ENCODE data around the gene STAT5B. TPM values are rescaled to one million over a fixed set of nuclear protein-coding genes. Genes with fewer than 3 reads are reported as not detected.

Gene STAT5B
- total and polyA plus RNA-seq, 2 of the 13 experiments (the other 11 are each of a cell fraction or from before 2014, with no cell fraction given) = 21.0 to 42.8 TPM

DNA sequence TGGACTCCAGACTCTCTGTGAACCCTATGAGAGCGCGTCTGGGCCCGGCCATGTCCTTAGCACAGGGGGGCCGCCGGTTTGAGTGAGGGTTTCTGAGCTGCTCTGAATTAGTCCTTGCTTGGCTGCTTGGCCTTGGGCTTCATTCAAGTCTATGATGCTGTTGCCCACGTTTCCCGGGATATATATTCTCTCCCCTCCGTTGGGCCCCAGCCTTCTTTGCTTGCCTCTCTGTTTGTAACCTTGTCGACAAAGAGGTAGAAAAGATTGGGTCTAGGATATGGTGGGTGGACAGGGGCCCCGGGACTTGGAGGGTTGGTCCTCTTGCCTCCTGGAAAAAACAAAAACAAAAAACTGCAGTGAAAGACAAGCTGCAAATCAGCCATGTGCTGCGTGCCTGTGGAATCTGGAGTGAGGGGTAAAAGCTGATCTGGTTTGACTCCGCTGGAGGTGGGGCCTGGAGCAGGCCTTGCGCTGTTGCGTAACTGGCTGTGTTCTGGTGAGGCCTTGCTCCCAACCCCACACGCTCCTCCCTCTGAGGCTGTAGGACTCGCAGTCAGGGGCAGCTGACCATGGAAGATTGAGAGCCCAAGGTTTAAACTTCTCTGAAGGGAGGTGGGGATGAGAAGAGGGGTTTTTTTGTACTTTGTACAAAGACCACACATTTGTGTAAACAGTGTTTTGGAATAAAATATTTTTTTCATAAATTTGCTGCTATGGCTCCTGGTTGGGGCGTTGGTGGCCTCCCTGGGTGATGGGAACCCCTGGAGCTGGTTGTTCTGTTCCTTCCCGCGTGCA lies 35.2 kb upstream of the STAT5B start (continued):
- TF ChIP-seq RXRA (CRISPR knock-in tag; IDR thresholded peaks at IDR 0.05) (peak; percentile 76), EP300 (IDR thresholded peaks at IDR 0.05; ENCODE audit: low read depth in 2 of 2, low read length in 2 of 2) (peak in 1 of 2 experiments; percentile 71; a peak in 2 of 4 replicates), EP300 (CRISPR knock-in tag; IDR thresholded peaks at IDR 0.05; ENCODE audit: borderline replicate concordance) (0 out of 2 replicates have a peak, but pooled peaks have one; percentile 13), STAG1 (CRISPR knock-in tag; IDR thresholded peaks at IDR 0.05) (peak; percentile 24), POGZ (CRISPR knock-in tag; IDR thresholded peaks at IDR 0.05) (peak; percentile 87), SOX5 (CRISPR knock-in tag; IDR thresholded peaks at IDR 0.05; ENCODE audit: borderline replicate concordance) (peak; percentile 65; the same call in 1 of the 2 replicates), ZNF839 (CRISPR knock-in tag; IDR thresholded peaks at IDR 0.05; ENCODE audit: borderline replicate concordance) (peak; percentile 37; the same call in 1 of the 2 replicates), PTBP1 (IDR thresholded peaks at IDR 0.05; ENCODE audit: low read depth, low read length, poor library complexity, severe bottlenecking) (no peak), ZKSCAN5 (CRISPR knock-in tag; IDR thresholded peaks at IDR 0.05) (no peak; the same call in 1 of the 2 replicates), ZNF569 (CRISPR knock-in tag; IDR thresholded peaks at IDR 0.05; ENCODE audit: borderline replicate concordance) (peak; percentile 79; the same call in 1 of the 2 replicates), ISL2 (CRISPR knock-in tag; IDR thresholded peaks at IDR 0.05) (0 out of 2 replicates have a peak, but pooled peaks have one; percentile 35), ZBTB3 (CRISPR knock-in tag; IDR thresholded peaks at IDR 0.05; ENCODE audit: borderline replicate concordance, low read depth) (0 out of 2 replicates have a peak, but pooled peaks have one; percentile 21), JUND (CRISPR knock-in tag; IDR thresholded peaks at IDR 0.05) (no peak), NFYC (CRISPR knock-in tag; IDR thresholded peaks at IDR 0.05) (0 out of 2 replicates have a peak, but pooled peaks have one; percentile 10)
- TF ChIP-seq, protein P1, sequence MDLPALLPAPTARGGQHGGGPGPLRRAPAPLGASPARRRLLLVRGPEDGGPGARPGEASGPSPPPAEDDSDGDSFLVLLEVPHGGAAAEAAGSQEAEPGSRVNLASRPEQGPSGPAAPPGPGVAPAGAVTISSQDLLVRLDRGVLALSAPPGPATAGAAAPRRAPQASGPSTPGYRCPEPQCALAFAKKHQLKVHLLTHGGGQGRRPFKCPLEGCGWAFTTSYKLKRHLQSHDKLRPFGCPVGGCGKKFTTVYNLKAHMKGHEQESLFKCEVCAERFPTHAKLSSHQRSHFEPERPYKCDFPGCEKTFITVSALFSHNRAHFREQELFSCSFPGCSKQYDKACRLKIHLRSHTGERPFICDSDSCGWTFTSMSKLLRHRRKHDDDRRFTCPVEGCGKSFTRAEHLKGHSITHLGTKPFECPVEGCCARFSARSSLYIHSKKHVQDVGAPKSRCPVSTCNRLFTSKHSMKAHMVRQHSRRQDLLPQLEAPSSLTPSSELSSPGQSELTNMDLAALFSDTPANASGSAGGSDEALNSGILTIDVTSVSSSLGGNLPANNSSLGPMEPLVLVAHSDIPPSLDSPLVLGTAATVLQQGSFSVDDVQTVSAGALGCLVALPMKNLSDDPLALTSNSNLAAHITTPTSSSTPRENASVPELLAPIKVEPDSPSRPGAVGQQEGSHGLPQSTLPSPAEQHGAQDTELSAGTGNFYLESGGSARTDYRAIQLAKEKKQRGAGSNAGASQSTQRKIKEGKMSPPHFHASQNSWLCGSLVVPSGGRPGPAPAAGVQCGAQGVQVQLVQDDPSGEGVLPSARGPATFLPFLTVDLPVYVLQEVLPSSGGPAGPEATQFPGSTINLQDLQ (CRISPR knock-in tag; IDR thresholded peaks at IDR 0.05) = peak; percentile 9; the same call in 1 of the 2 replicates
- TF ChIP-seq, protein P2, sequence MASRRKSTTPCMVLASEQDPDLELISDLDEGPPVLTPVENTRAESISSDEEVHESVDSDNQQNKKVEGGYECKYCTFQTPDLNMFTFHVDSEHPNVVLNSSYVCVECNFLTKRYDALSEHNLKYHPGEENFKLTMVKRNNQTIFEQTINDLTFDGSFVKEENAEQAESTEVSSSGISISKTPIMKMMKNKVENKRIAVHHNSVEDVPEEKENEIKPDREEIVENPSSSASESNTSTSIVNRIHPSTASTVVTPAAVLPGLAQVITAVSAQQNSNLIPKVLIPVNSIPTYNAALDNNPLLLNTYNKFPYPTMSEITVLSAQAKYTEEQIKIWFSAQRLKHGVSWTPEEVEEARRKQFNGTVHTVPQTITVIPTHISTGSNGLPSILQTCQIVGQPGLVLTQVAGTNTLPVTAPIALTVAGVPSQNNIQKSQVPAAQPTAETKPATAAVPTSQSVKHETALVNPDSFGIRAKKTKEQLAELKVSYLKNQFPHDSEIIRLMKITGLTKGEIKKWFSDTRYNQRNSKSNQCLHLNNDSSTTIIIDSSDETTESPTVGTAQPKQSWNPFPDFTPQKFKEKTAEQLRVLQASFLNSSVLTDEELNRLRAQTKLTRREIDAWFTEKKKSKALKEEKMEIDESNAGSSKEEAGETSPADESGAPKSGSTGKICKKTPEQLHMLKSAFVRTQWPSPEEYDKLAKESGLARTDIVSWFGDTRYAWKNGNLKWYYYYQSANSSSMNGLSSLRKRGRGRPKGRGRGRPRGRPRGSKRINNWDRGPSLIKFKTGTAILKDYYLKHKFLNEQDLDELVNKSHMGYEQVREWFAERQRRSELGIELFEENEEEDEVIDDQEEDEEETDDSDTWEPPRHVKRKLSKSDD (CRISPR knock-in tag; IDR thresholded peaks at IDR 0.05; ENCODE audit: low read depth) = peak; percentile 75; the same call in 1 of the 2 replicates
- TF ChIP-seq, protein P3, sequence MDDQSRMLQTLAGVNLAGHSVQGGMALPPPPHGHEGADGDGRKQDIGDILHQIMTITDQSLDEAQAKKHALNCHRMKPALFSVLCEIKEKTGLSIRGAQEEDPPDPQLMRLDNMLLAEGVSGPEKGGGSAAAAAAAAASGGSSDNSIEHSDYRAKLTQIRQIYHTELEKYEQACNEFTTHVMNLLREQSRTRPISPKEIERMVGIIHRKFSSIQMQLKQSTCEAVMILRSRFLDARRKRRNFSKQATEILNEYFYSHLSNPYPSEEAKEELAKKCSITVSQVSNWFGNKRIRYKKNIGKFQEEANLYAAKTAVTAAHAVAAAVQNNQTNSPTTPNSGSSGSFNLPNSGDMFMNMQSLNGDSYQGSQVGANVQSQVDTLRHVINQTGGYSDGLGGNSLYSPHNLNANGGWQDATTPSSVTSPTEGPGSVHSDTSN (CRISPR knock-in tag; IDR thresholded peaks at IDR 0.05; ENCODE audit: borderline replicate concordance) = 0 out of 2 replicates have a peak, but pooled peaks have one; percentile 10
